GM19467 (cell line): Measurements from ENCODE around the gene HIF1A.
A peak's percentile ranks its signal among the peaks of the same experiment; 100 is the strongest.

ENCODE experiments used
- ATAC-seq: cut with Tn5 transposase; IDR thresholded peaks from one replicate; pipeline ENCODE4 v1.9.1; 2021; ENCODE audit warnings: mild to moderate bottlenecking, moderate library complexity; ENCODE audit not compliant: unreplicated experiment

The HIF1A gene

DNA sequence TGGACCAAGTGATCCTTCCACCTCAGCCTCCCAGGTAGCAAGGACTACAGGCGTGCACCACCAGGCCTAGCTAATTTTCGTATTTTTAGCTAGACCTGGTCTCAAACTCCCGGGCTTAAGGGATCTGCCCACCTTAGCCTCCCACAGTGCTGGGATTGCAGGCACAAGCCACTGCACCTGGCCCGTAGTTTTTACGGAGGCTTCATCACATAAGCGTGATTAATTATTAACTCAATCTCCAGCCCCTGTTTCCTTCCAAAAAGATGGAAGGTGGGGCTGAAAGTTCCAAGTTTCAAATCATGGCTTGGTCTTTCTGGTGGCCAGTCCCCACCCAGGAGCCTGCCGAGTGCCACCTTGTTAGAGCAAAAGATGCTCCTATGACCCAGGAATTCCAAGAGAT lies 22.5 kb upstream of the HIF1A start:
- ATAC-seq: no peak

DNA sequence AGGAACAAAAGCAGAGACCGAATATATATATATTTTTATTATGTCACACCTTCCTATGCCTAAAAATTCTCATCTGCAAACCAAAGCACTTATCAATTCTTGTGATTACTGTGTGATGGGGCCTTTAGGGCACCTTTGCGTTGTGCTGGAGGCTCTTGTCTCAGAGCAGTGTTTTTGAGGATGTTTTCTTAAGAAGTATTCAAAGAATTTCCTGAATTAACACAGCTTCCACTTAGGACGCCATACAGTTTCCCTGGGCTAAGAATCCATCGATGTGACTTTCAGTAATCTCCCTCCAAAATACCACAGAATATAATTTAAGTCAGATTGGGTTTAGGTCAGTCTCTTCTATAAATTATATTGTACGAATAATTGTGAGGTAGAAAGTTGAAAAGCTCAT lies 22.0 kb upstream of the HIF1A start:
- no peak for ATAC-seq

DNA sequence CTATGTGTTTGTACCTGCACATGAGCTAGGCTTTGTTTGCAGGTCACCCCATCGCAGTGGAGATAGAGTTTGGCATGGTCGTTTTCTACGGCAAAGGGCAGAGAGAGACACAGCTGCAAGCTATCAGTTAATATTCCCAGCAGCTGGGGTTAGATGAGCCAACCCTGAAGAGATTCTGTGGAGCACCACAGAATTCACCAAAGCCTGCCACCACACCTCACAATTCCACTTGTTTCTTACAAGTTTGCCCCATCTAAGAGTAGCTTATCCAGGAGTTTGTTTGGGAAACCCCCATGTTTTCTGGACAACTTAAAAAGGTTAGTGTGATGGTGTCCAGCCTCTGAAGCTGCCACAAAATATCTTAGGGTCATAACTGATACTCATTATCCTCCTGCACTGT lies 20.0 kb upstream of the HIF1A start:
- ATAC-seq: no peak

DNA sequence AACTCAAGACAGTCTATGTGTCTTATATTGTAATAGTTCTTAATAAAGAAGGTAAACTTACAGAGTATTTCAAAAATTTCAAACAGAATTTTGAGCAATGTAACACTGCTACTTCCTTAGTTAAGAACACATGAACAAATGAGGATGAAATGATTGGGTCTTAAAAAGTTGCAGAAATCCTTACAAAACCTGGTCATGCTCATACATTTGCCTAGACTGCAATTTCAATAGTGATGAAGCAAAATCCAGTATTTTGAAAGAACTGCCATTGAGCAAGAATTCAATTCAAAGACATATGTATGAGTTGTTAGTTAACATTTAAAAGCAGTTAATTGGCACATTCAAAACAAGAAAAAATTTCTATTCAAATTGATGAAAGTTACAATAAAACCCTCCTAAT lies 17.8 kb upstream of the HIF1A start:
- no peak for ATAC-seq

DNA sequence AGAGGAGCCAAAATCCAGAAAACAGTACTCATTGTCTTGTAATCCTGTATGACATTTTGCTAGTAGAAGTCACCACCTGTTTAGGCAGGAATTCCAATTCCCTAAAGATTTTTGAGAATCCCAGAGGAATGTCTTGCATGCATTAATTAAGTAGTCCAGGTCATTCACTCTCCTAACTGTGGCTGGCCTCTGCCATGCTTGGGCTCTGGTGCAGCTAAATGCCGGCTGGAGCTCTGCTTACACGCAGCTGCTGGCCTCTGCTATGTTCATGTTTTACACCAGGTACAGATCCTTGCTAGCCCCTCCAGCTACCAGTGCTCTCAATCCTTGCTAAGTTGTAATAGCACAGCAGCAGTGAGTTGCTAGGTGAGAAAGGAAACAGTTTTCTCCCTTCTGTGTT lies 16.3 kb upstream of the HIF1A start:
- ATAC-seq: no peak

DNA sequence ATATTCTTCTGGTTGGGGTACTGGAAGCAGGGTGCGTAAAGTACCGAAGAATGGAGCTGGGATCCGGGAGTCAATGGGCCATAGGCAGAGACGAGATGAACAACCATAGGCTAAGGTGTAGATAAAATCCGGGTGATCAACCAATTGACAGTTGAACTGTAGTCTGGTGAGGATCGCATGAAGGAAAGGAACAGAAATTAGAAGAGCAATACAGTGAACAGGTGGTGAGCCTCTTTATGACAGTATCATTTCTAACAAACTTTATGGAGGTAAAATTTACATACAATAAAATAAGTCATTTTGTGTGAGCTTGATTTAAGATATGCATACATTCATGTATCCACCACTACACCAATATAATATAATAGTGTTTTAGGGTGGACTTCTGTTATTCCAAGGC lies 13.9 kb upstream of the HIF1A start:
- no peak for ATAC-seq

DNA sequence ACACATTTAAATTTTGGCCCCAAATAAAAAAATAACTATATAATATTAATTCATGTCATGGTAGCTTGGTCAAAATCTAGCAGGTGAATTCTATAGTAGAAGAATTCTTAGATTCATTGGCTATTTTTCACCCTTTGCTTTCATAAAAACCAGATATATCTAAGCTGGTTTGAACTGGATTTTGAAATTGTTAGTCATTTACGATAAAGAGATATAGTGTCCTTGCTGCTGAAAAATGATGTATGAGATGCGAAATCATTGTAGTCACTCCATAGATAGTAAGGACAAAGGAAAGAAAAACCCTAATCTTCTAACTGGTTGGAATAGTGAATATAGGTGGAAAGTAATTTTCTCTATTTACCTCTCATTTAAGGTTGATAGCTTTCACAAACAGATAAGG lies 12.2 kb upstream of the HIF1A start:
- no peak for ATAC-seq

DNA sequence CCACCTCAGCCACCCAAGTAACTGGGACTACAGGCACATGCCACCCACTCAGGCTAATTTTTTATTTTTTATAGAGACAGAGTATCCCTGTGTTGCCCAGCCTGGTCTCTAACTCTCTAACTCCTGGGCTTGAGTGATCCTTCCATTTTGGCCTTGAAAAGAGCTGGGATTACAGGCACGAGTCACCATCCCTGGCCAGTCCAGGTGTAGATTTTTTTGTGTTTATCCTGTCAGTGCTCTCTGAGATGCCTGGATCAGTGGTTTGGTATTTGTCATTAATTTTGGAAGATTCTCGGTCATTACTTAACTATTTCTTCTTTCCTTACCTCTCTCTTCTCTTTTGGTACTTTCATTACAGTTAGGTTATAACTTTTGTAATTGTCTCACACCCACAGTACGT lies 5.3 kb upstream of the HIF1A start:
- no peak for ATAC-seq

DNA sequence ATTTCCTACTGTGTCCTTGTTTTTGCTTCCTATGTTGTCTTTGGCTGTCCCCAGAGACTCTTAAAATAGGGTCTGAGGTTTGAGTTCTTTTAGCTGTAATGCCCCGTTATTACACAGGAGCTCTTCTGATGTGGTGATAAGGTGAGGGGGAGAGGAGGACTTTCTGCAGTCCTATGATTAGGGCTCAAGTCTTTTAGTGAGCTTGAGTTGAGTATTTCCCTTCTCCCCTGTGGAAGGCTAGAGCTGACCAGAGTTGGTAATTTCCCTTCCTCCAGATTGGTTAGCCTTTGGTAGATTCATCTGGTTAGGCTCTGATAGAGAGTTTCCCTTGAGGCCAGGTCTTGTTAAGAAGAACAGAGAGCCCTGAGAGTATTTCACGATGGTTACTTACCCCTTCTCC lies 4.3 kb upstream of the HIF1A start:
- ATAC-seq: no peak

DNA sequence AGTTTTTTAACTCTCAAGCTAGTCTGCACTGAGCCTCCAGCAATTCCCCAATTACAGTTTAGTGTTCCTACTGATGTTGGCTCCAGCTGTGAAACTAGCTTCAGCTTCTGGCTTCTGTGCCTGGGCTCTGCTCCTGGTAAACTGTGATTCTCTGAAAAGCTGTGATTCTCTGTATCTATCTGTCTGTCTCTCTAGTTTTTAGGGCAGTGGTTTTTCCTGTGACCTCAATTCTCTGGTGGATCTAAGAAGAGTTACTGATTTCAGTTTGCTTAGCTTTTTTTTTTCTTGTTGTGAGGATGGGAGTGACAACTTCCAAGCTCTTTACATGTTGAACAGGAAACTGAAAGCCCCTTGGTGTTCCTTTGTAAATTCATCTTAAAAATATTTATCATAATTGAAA lies 3.8 kb upstream of the HIF1A start:
- no peak for ATAC-seq

DNA sequence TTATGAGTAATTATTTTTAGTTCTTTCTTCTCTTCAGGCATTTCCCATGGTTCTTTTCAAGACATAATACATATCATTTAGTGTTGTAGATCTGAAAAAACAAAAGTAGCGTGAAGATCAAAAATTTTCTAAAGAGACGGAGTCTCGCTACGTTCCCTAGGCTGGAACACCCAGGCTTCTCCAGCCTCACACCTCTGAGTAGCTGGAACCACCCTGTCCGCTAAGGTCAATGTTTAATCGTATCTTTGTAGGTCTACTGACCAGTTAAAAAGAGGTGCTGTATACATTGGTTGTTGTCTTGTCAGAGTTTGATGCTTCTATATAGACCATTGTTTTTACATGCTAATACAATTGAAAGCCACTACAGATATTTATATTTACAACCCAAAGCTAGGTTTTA lies 1.3 kb upstream of the HIF1A start:
- no peak for ATAC-seq

DNA sequence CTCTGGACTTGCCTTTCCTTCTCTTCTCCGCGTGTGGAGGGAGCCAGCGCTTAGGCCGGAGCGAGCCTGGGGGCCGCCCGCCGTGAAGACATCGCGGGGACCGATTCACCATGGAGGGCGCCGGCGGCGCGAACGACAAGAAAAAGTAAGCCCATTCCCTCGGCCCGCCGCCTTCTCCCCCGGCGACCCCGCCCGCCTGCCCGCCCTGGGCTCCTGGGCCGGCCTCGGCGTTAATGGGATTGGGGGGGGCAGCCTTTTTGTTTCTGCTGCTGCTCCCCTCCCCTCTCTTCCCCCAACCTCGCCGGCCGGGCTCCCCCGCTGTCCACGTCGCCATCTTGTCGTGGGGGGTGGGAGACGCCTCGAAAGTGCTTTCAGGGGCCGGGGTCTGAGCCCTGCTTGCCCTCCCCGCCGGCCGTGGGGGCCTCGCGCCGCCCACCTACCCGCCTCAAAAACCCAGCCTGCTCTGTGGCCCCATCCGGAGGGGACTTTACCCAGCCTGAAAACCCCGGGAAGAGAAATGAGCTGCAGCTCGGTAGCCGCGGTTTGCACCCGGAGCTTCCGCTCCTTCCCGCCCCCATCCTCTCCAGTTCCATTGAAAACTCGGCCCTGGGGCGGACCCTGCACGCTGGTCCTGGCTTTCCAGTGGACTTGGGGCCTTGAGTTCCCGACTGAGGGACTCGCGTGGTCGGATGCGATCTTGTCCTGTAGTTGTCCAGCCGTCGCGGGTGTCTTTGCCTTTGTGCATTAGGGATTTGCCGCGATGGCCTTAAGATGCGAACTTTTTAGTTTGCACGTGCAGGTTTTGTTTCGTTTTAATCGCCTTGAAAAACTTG lies 598 bp downstream of the HIF1A start:
- ATAC-seq: peak; percentile 6

DNA sequence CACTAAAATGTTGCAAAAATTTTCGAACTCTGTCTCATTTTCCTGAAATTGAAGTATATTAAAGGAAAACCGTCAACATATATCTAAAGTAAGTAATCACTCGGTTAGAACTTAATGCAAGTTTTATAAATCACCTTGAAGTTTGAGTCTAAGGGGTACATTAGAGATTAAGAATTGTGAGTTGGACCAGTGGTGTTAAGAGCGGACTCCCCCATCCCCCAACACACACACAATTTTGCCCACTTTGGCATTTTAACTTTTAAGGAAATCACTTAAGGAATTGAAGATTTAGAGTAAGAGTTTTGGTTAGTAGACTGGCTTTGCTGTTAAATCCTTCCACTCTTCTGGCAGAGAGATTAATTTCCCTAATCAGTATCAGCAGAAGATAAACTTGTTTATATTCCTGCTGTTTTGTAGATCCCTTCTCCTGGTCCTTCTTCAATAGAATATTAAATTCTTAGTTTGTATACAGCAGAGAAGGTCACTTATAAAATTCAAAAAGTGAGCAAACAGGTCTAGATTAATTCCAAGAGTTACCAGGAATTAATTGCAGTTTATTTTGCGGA lies 1.5 kb downstream of the HIF1A start:
- no peak for ATAC-seq

DNA sequence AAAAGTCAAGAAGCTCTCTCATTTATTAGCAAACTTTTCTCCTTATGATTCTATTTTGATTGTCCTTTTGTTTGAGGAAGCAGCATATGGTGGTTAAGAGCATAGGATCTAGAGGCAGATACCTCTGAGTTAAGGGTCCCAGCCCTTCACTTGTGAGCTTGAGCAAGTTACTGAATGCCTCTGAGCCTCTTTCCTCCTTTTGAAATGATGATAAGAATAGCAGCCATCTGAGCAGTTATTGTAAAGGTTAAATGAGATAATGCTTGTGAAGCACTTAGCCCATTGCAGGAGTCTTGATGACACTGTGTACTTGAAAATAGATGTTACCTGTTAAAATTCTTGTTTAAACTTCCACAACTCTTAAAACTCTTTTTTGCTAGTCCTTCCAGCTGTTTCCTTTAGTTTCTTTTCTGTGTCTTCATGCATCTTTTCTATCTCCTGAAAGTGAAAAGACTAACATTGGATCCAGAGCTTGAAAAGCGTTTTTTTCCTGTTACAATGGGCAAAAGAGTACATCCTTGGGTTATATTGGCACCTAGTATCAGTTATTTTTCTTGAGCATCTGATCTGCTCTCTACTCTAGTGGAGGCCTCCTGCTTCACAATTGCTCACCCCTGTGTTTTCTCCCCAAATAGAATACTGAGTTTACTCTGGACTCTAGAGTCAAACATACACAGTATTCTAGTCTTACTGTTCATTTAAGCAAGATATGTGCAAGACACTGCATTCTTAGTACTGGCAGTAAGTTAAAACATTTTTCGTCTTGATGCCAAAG lies 3.1 kb downstream of the HIF1A start:
- no peak for ATAC-seq

DNA sequence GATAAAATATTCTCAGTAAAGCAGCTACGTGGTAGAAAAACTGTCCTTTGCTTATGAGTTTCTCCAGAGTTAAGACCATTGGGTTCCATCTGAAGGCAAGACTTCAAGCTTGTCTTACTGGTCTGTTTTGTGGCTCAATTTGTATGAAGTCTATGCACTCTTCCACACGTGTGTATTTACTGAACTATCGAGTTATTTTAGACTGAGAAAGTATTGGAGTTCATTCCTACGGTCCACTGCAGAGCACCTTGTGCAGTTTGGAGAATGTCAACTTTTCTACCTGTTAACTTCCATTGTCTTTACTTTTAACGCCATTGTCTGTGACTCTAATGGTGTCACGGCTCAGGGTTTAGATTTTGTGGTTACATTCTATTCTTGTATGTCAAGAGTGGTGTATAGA lies 3.7 kb downstream of the HIF1A start:
- ATAC-seq: no peak

DNA sequence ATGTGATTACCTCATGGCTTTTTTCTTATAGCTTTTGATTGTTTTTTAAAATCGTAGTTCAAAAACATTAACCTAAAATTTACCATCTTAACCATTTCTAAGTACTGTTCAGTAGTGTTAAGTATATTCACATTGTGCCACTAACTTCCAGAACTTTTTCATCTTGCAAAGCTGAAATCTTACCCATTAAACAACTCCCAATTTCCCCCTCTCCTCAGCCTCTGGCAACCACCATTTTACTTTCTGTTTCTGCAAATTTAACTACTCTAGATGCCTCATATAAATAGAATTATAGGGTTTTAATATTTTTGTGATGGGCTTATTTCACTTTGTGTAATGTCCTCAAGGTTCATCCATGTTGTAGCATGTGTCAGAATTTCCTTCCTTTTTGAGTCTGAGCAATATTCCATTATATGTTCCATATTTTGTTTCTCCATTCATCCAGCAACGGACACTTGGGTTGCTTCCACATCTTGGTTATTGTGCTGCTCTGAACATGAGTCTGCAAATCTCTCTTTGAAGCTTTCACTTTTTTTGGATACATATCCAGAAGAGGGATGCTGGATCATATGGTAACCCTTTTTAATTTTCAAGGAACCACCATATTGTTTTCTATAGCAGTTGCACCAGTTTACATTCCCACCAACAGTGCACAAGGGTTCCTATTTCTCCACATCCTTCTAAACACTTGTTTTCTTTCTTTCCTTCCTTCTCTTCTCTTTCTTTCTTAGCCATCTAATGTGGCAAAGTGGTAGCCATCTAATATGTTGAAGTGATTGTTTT lies 5.0 kb downstream of the HIF1A start:
- no peak for ATAC-seq

DNA sequence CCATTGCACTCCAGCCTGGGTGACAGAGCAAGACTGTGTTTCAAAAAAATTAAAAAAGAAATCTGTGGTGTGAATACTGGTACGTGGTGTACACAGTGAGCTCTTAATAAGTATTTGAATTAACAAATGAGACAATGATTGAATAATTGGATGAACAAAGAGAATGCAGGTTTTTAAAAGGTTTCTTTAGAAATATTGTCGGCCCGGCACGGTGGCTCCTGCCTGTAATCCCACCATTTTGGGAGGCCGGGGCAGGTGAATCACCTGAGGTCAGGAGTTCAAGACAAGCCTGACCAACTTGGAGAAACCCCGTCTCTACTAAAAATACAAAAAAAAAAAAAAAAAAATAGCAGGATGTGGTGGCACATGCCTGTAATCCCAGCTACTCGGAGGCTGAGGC lies 6.6 kb downstream of the HIF1A start:
- no peak for ATAC-seq

DNA sequence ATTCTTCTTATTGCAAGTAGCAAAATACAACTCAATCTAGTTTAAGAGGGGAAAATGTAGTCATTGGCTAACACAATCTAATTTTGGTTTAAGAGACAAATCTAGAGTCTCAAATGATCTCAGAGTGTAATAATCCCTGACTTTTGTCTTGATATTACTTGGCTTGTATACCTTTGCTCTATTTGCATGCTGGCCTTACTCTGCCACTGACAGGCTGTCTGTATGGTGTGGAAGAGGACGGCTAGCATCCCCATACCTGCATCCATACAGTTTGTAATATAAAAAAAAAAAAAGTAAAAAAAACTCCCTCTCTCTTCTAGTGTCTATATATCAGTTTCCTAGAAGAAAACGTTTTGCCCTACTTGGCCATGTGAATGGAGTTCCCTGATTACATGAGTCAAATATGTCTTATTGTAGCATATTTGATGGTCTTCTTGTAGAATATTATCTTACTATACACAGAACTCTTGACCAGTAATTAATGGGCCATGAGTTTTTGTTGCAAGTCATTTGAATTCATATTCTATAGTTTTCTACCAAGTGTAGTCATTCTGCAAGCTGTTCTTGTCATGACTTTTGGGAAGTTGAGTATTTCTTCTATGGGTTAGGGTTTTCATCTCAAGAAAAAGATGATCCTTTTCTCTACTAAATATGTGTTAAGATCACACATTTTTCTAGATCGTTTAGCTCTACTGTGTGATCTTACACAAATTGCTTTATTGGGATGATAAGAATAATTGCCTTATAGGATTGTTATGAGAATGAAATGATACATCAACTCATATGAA lies 8.2 kb downstream of the HIF1A start:
- no peak for ATAC-seq

DNA sequence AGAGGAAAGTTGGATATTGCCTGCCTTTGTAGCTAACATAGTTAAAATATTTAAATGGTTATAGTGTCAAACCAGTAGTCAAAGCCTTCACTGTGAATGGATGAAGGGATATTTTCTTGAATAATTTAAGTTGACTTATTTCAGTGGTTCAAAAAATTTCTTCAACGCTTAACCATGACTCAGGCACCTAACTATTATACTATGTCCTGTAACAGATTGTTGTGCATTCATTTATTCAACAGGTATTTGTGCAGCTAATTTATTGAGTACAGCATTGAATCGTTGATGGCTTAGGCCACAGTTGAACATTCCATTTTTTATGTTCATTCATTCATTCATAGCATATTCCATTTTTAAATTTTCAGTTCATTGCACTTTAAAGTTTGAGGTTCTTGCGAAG lies 9.2 kb downstream of the HIF1A start:
- no peak for ATAC-seq

DNA sequence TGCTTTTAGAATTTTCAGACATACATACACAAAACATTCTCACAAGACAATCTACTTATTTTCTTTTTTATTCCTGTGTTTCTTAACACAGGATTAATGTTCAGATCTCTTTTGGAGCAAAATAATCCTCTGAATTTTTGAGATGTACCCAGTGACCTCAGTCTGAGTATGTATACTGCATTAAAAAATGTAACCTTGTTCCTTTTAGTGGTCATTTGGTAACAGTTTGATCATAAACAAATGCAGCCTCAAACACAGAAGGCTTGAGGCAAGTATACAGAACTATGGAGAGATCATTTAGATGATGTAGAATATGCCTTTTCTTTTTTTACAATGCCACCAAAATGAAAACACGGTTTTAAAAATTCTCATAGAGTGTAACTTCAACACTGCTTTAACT lies 9.7 kb downstream of the HIF1A start:
- no peak for ATAC-seq
